PC-9 (cell line): ENCODE measurements around the gene IP6K3. TPM values are rescaled to one million over a fixed set of nuclear protein-coding genes. Genes with fewer than 3 reads are reported as not detected.

ENCODE experiments used
- BruUV-seq: library from RNA; stranded (reverse); fragments of 400-500 nt; replicated peaks from 2 replicates; lab custom pipeline; 2021; lab: Mats Ljungman, UMichigan
- CTCF ChIA-PET: fragments of 300-600 bp; sonication (Branson Sonifier 250); formaldehyde crosslinking; loops from one replicate; lab custom pipeline; 2022; ENCODE audit warnings: antibody characterized with exemption; lab: Charles Lee
- POLR2A ChIA-PET: fragments of 300-600 bp; sonication (Branson Sonifier 250); formaldehyde crosslinking; loops from one replicate; lab custom pipeline; 2022; ENCODE audit warnings: antibody characterized with exemption; ENCODE audit not compliant: unreplicated experiment; lab: Charles Lee
- DNase-seq, 2 experiments: peaks; one replicate each; pipeline versions ENCODE4 v3.0.0 to v3.0.0-alpha.2; 2015 to 2022; ENCODE audit warnings: mixed read lengths in 1 of 2
- H2AFZ ChIP-seq: fragments of 200-600 bp; sonication (generic); 2 replicates; pipeline ENCODE4 v1.8.1; 2017; ENCODE audit warnings: antibody characterized with exemption
- H3F3A ChIP-seq: fragments of 200-600 bp; sonication (generic); 2 replicates; pipeline ENCODE4 v1.8.1; 2017; ENCODE audit warnings: antibody characterized with exemption, mild to moderate bottlenecking, low read depth; ENCODE audit not compliant: insufficient read depth
- H3K27ac ChIP-seq: fragments of 200-600 bp; sonication (generic); 2 replicates; pipeline ENCODE4 v1.6.1; 2016; ENCODE audit warnings: mixed run types
- H3K27me3 ChIP-seq: fragments of 200-600 bp; sonication (generic); 2 replicates; pipeline ENCODE4 v1.6.1; 2016; ENCODE audit warnings: low read depth, mixed run types; ENCODE audit not compliant: insufficient read depth
- H3K36me3 ChIP-seq: fragments of 200-600 bp; sonication (generic); 2 replicates; pipeline ENCODE4 v1.6.1; 2016; ENCODE audit warnings: low read depth, mixed run types
- H3K4me1 ChIP-seq: fragments of 200-600 bp; sonication (generic); replicated peaks from 2 replicates; pipeline ENCODE4 v1.6.1; 2016; ENCODE audit warnings: mixed run types; ENCODE audit not compliant: insufficient read depth
- H3K4me2 ChIP-seq: fragments of 200-600 bp; sonication (generic); 2 replicates; pipeline ENCODE4 v1.6.1; 2017; ENCODE audit warnings: mixed run types
- H3K4me3 ChIP-seq: fragments of 200-600 bp; sonication (generic); 2 replicates; pipeline ENCODE4 v1.6.1; 2016; ENCODE audit warnings: mixed run types
- H3K79me2 ChIP-seq: fragments of 200-600 bp; sonication (generic); 2 replicates; pipeline ENCODE4 v1.6.1; 2017; ENCODE audit warnings: low read depth, mixed run types
- H3K9me2 ChIP-seq: fragments of 200-600 bp; sonication (generic); 2 replicates; pipeline ENCODE4 v1.8.1; 2017; ENCODE audit warnings: mild to moderate bottlenecking; ENCODE audit not compliant: insufficient read depth
- H3K9me3 ChIP-seq: fragments of 200-600 bp; sonication (generic); 2 replicates; pipeline ENCODE4 v1.8.1; 2016; ENCODE audit warnings: low read depth; ENCODE audit not compliant: insufficient read depth
- H4K20me1 ChIP-seq: fragments of 200-600 bp; sonication (generic); 2 replicates; pipeline ENCODE4 v1.8.1; 2017; ENCODE audit not compliant: insufficient read depth
- EZH2 ChIP-seq: fragments of 200-600 bp; sonication (generic); IDR thresholded peaks from 2 replicates; pipeline ENCODE4 v1.8.0; 2017; ENCODE audit warnings: antibody characterized with exemption, low read depth
- intact Hi-C: fragments of 100-400 bp; cut with micrococcal nuclease; formaldehyde crosslinking; loops from one replicate; pipeline ENCODE4 v1.10.0; 2022; ENCODE audit not compliant: unreplicated experiment
- total RNA-seq: library from RNA; stranded (reverse); gene quantifications from 2 replicates; pipeline ENCODE4 v1.2.3, GENCODE V29; 2021
- TF ChIP-seq, protein P1 (sequence below): fragments of 200-600 bp; sonication (generic); conservative IDR thresholded peaks from 2 replicates; pipeline ENCODE4 v1.6.1; 2017; ENCODE audit warnings: mixed run types, antibody characterized with exemption, mild to moderate bottlenecking, moderate library complexity

The IP6K3 gene
- total RNA-seq, 1 experiment from 2014 or later, result not detected

- no peak overlapping the region for H3K4me3 ChIP-seq
- H3K4me2 ChIP-seq, result no peak overlapping the region
- H3K4me1 ChIP-seq, result peaks cover 6% of the 10 kb centered on the region
- TF ChIP-seq, protein P1, sequence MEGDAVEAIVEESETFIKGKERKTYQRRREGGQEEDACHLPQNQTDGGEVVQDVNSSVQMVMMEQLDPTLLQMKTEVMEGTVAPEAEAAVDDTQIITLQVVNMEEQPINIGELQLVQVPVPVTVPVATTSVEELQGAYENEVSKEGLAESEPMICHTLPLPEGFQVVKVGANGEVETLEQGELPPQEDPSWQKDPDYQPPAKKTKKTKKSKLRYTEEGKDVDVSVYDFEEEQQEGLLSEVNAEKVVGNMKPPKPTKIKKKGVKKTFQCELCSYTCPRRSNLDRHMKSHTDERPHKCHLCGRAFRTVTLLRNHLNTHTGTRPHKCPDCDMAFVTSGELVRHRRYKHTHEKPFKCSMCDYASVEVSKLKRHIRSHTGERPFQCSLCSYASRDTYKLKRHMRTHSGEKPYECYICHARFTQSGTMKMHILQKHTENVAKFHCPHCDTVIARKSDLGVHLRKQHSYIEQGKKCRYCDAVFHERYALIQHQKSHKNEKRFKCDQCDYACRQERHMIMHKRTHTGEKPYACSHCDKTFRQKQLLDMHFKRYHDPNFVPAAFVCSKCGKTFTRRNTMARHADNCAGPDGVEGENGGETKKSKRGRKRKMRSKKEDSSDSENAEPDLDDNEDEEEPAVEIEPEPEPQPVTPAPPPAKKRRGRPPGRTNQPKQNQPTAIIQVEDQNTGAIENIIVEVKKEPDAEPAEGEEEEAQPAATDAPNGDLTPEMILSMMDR, result no peak
- no peak for TF ChIP-seq EZH2
- no peaks in the 10 kb centered on the region for H3K9me3 ChIP-seq
- no TSS peak for BruUV-seq
- CTCF ChIA-PET, result no interaction called here
- H3K36me3 ChIP-seq, result no peaks in the 10 kb centered on the region
- H3K27ac ChIP-seq, result no peak overlapping the region
- no peaks in the 10 kb centered on the region for H3K79me2 ChIP-seq
- intact Hi-C loops, result no loop called here
- H2AFZ ChIP-seq, result no peak overlapping the region
- no peaks in the 10 kb centered on the region for H3K9me2 ChIP-seq
- no peaks in the 10 kb centered on the region for H4K20me1 ChIP-seq
- DNase-seq, result no peak
- H3K27me3 ChIP-seq, result no peaks in the 10 kb centered on the region
- peaks cover 3% of the 10 kb centered on the region; the same call in 1 of the 2 replicates for H3F3A ChIP-seq
- POLR2A ChIA-PET, result no interaction called here
These were observed 17.3 kb upstream of the IP6K3 start for GRCh38 chr6:33764036-33764435.

DNA sequence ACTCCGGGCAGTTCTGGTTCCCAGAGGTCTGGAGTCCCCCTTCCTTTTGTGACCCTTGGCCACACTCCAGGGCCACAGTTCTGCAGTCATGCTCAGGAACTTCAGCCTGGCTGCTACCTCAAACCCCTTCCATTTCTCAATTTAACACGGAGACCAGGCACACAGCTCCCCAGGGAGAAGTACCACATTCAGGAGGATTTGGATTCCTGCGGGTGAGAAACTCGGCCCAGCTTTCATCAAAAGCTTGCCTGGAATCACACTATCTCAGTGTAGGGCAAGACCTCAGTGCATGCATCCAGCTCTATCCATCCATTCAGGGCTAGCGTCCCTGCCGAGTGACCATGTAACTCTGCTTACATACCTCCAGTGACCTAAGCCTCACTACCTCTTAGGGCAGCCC is 16.8 kb upstream of the IP6K3 start:
- Histone ChIP-seq H3K36me3 (no peaks in the 10 kb centered on the region), H3K79me2 (no peaks in the 10 kb centered on the region), H3K27ac (no peak overlapping the region), H3K27me3 (no peaks in the 10 kb centered on the region), H3F3A (peaks cover 8% of the 10 kb centered on the region; the same call in 1 of the 2 replicates), H3K4me3 (no peak overlapping the region), H3K9me2 (no peaks in the 10 kb centered on the region), H3K9me3 (no peaks in the 10 kb centered on the region), H4K20me1 (no peaks in the 10 kb centered on the region), H2AFZ (no peak overlapping the region), H3K4me1 (peaks cover 6% of the 10 kb centered on the region), H3K4me2 (no peak overlapping the region)
- DNase-seq, result no peak
- intact Hi-C loops, result no loop called here
- ChIA-PET CTCF (no interaction called here), POLR2A (no interaction called here)
- no TSS peak for BruUV-seq
- no peak for TF ChIP-seq EZH2
- TF ChIP-seq, protein P1, result no peak

DNA sequence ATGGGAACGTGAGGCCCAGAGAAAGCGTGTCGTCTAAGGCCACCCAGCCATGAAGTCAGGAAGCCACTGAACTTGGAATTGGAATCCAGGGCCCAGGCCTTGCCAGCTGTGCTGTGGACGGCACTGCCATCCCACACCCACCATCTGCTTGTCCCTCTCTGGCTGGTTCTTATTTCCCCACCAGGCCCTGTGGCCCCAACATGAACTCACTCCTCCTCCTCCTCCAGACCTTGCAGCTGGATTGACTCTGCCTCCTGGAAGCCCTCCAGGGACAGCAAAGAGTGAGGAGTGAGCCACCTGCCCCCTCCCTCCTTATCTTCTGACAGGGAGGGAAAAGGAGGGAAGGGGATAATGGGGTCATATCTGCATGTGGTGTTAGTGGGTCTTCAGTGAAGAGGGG is 16.0 kb upstream of the IP6K3 start:
- H3K36me3 ChIP-seq, result no peaks in the 10 kb centered on the region
- CTCF ChIA-PET, result interaction anchor here (1.1 to 1.6 kb wide), 4 partner anchors 12 to 61 kb away, joined by 3 to 12 read pairs (median 5); partner anchors contain the start of gene UQCC2
- intact Hi-C loops, result loop anchor here (1.0 kb wide), 3 partner anchors 18 to 172 kb away; partner anchors contain the start of gene UQCC2

More for the DNA sequence above, 16.0 kb upstream of the IP6K3 start:
- Histone ChIP-seq H2AFZ (no peak overlapping the region), H3K4me3 (no peak overlapping the region), H3K27ac (no peak overlapping the region), H3K9me2 (no peaks in the 10 kb centered on the region), H3F3A (peaks cover 9% of the 10 kb centered on the region; the same call in 1 of the 2 replicates), H3K79me2 (no peaks in the 10 kb centered on the region), H4K20me1 (no peaks in the 10 kb centered on the region), H3K4me1 (peaks cover 8% of the 10 kb centered on the region), H3K4me2 (no peak overlapping the region), H3K9me3 (no peaks in the 10 kb centered on the region), H3K27me3 (no peaks in the 10 kb centered on the region)
- POLR2A ChIA-PET, result no interaction called here
- TF ChIP-seq, protein P1, result no peak
- no peak for TF ChIP-seq EZH2
- BruUV-seq, result no TSS peak
- DNase-seq, result no peak
